Stimulated activated CD4-positive, alpha-beta T cell treated with anti-CD3 and anti-CD28 coated beads, Interleukin-1b, Interleukin-23, amount 100 ng/mL, for 48 hours (primary cell): ENCODE results near the gene AHCYL2.
"Not testable (repeated sequence)": the region's sequence is repeated elsewhere in the genome, so short reads cannot be mapped to it uniquely, and the experiment has no call there.

Experiments
- DNase-seq: peaks from one replicate; pipeline ENCODE4 v3.0.0-alpha.2; 2020

The AHCYL2 gene

DNA sequence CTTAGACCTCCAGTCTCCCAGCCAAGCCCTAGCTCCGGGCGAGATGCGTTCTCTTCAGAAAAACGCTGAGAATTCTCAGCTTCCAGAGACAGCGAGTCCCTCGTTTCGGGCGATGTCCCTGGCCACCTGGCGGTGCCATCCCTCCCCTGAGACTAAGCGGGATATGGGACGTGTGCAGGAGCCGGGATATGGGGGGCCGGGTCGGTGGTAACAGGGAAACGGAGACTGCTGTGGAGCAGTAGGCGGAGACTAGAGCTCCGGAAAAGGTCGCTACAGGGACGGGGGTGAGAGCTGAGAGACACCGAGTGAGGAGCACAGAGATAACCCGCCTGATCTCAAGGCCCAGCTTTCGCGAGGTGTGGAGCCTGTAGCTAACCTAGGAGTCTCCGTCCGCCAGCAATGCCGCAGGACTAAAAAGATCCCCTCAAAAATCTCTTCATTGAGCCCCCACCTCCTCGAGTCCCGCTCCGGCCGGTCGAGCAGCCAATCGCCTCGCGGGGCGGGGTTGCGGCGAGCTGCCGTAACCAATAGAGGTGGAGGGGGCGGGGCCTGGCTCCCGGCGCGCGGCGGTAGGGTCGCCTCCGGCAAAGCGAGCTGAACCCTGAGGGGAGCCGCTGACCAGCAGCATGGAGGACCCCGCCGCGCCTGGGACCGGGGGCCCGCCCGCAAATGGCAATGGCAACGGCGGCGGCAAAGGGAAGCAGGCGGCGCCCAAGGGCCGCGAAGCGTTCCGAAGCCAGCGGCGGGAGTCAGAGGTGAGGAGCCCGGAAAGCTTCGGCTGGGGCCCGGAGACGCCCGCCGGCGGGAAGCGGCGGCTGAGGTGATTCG lies 209.2 kb downstream of the AHCYL2 start, which contains the start of gene STRIP2:
Gene STRIP2 (plus strand): TSS at position 586 of the 828 bp plus-strand sequence. CDS start 41 bp downstream, at position 627.
- peak; percentile 91 for DNase-seq

DNA sequence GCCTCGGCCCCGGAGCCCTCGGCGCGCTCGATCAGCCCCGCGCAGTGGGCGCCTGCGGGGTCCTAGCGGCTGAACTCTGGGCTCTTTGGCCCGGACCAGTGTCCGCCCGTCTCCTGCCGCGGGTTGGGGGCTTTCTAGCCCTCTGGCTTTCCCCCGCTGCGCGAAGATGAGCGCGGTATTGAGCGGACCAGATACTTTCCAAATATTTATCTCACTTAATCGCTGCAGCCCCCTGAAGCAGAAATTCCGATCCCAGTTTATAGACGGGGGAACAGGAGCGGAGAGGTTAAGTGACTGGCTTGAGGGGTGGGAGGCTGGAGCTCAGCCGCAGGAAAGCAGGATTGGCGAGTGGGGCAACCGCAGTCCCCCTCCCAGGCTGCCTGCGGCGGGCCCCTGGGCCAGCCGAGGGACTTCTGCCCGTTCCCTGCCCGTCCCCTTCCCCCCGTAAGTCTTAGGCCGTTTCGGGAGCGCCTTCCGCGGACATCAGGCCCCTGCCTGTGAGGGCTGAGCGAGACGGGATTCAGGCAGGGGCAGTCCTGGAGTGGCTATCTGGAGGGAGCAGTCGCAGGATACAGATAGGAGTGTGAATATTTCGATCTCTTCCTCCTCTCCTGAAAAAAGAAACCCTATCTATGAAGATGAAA lies 210.0 kb downstream of the AHCYL2 start:
- DNase-seq, result no peak

DNA sequence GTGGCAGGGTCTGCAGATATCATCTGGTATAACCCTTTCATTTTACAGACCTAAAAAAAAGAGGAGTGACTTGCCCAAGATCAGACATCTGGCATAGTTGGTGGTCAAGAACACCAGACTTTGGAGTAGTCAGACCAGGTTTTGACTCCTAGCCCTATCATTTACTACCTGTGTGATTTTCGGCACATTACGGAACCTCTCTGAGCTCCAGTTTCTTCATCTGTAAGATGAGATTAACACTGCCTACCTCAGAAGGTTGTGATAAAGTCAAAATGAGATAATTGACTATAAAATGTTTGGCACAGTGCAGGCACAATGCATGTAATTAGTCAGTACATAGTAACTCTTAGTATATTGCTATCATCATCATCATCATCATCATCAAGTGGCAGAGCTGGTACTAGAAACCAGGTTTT lies 210.6 kb downstream of the AHCYL2 start:
- no peak for DNase-seq

DNA sequence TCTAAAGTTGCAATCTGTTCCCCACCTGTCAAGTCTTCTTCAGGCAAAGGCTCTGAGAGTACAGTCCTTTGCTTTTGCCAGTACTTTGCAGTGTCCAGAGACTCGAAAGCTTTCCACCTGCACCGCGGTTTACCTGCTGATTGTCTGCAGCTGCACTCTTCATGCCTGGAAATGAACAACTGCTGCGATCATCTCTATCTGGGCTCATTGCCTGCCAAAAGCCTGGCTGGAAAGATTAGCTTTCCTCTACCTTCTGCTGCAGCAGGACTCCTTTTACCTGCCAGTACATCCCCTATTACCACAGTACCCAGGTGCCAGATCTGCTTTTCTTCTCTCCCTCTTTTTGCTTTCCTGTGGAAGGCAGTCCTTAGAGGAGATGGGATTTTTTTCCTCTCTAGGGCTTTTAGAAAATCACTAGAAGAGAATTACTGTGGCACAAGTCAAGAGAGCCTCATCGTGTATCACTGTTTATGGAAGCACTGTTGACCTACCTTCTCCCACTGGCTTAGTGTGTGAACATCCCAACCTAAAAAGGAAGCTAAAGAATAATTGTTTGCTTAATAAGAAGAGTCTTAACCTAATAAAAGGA lies 211.6 kb downstream of the AHCYL2 start:
- DNase-seq, result no peak

DNA sequence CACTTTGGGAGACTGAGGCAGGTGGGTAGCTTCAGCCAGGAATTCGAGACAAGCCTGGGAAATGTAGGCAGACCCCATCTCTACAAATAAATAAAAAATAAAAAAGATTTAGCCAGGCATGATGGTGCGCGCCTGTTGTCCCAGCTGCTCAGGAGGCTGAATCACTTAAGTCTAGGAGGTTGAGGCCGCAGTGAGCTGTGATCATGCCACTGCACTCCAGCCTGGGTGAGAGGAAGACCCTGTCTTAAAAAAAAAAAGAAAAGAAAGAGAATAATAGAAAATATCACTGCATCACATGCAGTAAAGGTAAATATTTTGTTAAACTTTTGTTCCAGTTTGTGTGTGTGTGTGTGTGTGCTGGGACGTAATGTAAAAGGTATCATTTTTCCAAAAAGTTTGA lies 212.4 kb downstream of the AHCYL2 start:
- no peak for DNase-seq

DNA sequence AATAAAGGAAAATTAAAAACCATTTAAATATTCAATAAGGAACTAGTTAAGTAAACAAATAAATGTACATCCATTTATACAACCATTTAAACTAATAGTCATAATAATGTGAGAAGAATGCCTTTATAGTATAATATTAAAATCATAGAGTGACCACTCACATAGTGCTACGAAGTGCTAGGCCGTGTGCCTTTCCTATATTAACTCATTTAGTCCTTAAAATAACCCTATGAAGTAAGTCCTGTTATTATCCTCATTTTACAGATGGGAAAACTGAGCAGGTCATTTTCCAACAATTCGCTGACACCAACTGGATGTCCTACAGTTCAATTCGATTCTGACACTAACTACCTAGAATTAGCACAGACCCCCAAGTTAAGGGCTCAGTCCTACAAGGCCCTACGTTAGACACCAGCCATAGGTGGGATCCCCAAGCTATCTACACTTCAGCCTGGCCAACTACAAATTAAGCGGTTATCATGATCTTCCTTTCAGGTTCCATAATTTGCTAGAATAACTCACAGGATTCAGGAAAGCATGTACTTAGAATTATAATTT lies 213.5 kb downstream of the AHCYL2 start:
- no peak for DNase-seq

DNA sequence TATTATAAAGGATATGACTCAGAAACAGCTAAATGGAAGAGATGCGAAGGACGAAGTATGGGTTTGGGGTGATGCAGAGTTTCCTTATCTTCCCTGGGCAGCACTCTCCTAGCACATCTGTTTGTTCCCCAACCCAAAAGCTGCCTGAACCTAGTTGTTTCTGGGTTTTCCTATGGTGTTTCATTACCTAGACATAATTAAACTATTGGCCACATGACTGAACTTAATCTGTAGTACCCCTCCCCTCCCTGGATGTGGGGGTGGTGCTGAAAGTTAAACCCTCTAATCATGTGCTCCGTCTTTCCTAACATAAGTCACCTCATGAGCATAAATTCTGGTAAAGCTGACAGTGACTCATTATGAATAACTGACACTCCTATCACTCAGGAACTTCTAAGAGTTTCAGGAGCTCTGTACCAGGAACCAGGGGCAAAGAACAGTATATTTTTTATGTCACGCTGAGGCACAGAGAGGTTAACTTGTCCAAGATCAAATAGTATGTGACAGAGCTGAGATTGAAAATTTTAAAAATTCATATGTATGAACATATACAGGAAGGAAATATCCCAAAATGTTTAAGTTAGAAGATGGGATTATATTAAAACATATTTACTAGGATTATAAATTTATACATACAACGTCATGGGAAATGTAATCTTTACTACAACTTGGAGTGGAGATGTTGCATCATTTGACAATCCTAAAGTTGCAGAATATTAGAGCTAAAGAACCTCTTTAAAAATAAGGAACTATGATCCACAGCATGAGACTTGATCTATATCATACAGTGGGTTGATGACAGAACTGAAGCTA lies 214.2 kb downstream of the AHCYL2 start:
- DNase-seq, result peak; percentile 79

DNA sequence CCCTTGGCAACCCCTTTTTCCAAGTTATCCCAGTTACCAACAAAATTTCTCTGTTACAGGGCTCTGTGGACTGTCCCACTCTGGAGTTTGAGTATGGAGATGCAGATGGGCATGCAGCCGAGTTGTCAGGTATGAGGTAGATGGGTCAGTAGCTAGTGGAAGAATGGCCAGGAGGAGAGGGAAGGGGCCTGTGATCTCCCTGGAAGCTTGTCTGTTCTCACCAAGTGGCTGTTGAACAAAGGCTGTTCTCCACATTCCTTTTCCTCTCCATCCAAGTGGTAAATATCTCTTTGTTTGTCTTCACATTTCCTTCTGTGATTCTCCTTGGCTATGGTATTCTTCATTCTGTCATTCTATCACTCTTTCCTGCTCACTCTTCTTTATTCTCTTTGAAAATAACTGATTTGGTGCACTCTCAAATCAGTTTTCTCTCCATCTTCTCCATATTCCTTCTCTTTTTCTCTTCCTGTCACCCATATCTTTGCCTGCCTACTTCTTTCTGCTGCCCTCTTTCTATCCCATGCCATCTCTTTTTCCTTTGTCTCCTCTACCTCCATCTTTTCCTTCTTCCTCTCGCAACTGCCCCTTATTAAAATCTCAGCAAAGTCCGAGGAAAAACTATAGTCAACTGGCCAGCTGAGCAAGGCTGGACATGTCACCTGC lies 215.3 kb downstream of the AHCYL2 start:
- no peak for DNase-seq

DNA sequence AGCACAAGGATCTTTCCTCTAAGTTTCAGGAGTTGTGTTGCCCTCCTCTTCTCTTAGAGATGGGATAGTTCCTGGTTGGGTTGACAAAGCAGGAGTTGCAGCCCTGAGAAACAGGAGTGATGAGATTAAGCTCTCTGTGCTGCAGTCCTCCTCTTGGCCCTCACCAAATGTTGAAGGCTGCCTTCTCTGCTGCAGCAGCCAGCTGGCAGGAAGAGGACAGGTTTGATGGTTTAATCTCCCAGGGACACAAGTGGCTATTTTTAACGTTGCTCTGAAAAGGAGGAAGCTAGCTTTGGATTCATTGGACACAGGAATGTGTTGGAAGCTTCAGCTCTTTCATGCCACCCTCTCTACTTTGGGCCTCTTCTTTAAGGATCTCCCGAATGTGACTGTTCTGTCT lies 218.8 kb downstream of the AHCYL2 start:
- DNase-seq, result no peak

DNA sequence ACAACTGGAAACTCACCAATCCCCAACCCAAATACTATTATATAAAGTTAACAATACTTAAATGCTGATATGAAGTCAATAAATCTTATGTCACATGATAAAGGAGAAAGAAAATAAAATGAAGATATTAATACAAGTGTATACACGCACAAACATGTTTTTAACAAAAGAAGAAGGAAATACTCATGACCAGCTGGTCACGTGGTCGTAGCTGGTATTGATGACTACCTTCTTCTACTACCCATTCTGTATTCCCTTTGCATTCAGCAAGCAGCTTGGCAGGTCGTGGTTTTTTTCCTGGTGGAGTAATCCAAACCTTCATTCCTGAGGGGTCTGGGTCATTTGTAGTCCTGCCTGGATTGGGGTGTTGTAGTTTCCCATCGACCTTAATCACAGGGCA lies 219.9 kb downstream of the AHCYL2 start:
- not testable (repeated sequence) for DNase-seq

DNA sequence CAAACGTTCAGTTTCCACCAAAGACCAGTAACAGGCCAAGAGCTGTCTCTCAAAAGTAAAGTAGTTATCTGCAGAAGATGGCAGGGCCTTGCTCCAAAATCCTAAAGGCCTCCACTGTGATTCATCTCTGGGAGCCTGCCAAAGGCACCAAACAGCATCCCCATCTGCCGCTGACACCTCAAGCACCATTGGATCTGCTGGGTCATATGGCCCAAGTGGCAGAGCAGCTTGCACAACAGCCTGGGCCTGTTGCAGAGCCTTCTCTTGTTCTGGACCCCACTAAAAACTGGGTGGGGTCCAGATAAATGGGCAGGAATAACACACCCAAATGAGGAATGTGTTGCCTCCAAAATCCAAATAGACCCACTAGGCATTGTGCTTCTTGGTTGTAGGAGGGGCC lies 222.1 kb downstream of the AHCYL2 start:
- DNase-seq, result not testable (repeated sequence)

DNA sequence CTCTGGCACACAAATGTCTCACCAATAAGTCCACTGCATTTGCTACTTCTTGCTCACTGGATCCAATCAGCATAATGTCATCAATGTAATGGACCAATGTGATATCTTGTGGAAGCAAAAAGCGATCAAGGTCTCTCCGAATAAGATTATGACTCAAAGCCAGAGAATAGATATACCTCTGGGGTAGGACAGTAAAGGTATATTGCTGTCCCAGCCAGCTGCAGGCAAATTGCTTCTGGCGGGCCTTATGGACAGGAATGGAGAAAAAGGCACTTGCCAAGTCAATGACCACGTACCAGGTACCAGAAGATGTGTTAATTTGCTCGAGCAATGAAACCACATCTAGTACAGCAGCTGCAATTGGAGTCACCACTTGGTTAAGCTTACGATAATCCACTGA lies 222.6 kb downstream of the AHCYL2 start:
- DNase-seq, result not testable (repeated sequence)

DNA sequence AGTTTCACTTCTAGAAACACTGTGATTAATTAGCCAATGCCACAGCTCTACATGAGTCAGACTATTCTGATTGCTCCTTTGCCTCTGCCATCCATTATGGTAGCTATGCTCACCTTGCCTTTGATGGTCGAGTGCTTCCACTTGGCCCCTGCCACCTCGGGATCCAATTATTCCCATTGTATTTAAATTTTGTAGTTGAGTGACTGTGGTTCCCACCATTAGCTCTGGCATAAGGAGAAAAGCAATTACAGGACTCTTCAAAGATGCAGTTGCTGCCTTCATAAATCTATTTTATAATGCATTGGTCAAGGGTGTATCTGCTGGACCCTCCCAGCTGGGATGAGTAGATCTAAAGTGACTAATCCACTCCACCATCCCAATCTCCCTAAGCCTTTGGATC lies 223.8 kb downstream of the AHCYL2 start:
- DNase-seq, result not testable (repeated sequence)

DNA sequence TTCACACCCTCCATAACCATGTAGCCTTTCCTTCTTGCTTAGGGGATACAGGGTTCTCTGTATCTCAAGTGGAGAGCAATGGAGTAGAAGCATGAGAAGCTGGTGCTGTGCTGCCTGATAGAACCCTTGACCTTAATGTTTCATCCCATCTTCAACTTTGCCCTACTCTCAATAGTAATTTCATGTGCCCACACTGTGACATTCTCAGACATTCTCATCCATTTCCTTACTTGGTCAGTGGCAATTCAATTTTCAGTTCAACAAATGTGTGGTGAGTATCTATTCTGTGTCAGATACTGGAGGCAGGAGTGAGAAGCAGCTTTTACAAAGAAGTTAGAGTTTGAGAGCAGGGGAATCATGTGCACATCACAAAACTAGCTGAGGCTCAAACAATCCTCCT lies 225.5 kb downstream of the AHCYL2 start:
- DNase-seq, result no peak

DNA sequence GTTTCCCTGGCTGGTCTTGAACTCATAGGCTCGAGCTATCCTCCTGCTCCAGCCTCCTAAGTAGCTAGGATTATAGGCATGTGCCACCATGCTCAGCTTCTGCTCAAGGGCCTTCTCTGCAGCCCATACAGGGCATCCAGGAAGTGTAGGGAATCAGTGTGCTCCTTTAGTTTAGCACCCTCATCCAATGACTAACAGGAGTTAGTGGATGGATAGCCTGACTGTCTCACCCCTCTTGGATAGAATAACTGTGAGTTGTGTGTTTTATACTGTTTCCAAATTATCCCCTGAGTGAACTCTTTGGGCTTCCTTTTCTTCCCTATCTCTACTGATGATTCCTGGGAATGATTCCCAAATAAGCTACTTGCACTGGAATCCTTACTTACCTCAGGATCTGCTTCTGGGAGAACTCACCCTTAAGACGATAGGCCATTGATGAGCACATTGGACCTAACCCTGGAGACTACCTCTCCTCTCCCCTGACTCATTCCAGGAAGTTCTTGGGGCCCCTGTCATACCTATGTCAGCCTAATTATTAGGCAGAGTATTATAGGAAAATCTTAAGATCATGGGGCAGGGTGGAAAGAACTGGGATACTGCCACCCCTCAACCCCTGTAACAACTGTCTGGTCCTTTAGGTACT lies 227.9 kb downstream of the AHCYL2 start:
- DNase-seq, result no peak

DNA sequence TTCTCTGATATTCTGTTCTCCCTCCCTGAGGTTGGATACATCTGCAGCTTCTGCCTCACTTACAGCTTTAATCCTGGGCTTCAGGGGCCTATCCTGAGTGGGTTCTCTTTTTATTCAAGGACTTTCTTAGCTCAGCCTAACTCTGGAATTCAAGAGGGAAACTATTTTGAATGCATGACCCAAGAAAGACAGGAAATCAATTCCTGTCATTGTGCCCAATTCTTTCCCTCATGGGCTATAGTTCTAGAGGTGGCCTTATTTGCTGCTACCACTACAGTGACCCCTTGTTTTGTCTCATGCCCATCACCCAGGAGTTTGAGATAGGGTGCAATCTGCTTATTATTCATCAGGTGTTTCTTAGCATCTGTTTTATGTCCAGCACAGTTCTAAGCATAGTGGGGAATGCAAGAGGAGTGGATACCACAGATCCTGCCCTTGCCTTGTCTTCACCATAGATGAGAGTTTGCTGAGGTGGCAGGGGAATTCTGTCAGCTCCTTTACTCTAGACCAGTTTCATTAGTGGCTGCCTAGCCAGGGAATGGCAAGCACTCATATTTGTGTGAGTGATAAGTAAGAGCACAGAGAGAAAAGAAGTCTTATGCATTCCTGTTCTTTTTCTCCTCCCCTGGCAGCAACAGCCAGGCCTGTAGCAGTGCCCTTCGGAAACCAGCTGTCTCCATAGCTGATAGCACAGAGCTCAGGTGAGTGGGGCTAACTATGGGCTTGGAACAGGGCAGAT lies 228.8 kb downstream of the AHCYL2 start:
- no peak for DNase-seq

DNA sequence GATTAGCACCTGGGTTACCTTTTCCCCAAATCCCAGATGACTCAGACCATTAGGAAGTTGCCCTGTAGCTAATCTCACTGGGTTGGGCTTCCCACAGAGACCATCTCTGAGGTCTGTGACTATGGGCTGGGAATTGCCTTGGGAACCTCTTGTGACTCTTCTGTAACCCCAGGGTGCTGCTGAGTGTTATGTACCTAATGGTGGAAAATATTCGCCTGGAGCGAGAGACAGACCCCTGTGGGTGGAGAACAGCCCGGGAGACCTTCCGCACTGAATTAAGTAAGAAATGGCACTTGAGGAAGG lies 229.4 kb downstream of the AHCYL2 start:
- DNase-seq, result no peak

DNA sequence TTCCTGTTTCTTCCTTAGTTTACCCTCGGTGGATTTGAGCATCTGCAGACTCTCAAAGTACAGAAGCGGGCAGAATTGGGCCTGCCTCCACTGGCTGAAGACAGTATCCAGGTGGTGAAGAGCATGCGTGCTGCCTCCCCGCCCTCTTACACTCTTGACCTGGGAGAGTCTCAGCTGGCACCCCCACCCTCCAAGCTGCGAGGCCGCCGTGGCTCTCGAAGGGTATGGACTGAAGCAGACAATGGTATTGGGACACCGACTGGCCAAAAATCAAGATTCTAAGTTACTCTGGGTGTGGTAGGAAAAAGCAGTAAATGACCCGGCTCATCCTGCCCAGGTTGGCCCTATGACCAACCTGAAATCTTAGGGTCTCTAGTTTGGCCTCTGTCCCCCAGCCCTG lies 231.6 kb downstream of the AHCYL2 start:
- no peak for DNase-seq

DNA sequence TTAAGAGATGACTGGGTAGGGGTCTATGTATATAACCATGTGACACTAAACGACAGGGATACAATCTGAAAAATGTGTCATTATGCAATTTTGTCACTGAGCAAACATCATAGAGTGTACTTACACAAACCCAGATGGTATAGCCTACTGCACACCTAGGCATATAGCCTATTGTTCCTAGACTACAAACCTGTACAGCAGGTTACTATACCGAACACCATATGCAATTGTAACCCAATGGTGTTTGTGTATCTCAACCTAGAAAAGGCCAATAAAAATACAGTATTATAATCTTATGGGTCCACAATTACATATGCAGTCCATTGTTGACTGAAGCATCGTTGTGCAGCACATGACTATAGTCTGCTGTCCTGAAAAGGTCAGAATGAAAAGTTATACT lies 232.3 kb downstream of the AHCYL2 start:
- DNase-seq, result no peak

DNA sequence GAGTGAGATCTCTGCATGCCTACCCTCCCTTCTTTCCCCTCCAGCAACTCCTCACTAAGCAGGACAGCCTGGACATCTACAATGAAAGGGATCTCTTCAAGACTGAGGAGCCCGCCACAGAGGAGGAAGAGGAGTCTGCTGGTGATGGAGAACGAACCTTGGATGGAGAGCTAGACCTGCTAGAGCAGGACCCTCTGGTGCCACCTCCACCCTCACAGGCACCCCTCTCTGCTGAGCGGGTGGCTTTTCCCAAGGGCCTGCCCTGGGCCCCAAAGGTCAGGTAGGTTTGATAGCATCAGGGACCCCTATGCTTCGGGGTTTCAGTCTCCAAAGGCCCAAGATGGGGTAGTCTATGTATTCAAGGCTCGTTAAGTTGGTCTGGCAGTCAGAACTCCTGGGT lies 233.3 kb downstream of the AHCYL2 start:
- no peak for DNase-seq

DNA sequence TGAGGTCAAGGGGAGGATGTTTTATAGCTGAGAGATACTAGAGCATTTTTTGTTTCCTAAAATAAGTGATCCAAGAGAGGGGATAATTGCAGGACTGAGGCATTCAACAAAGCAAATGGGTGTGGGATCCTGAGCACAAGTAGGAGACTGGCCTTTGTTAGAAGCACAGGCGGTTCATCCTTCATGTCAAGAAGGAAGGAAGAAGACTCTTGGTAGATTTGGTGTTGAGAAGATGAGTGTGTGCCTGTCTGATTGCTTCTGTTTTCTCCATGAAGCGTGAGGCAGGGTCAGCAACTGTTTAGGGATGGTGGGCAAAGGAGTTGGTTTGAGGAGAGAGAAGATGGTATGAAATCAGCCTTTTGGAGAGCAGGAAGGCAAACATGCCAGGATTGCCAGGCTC lies 237.0 kb downstream of the AHCYL2 start:
- DNase-seq, result no peak
